GM12878 (cell line): ENCODE measurements around the gene RAB31. TPM values are rescaled to one million over a fixed set of nuclear protein-coding genes. Genes with fewer than 3 reads are reported as not detected.

Experiments used
- ATAC-seq: fragments of 200-7000 bp; cut with Tn5 transposase; 3 replicates; pipeline ENCODE4 v1.9.1; 2020; ENCODE audit warnings: mild to moderate bottlenecking, moderate library complexity
- BruUV-seq: library from RNA; stranded (reverse); fragments of 400-500 nt; replicated peaks from 2 replicates; lab custom pipeline; 2021; lab: Mats Ljungman, UMichigan
- CTCF ChIA-PET: fragments of 300-600 bp; sonication (Branson Sonifier 250); formaldehyde crosslinking; extraction: SDS; loops from one replicate; lab custom pipeline; 2021; ENCODE audit warnings: inconsistent platforms; lab: Yijun Ruan, JAX
- POLR2A ChIA-PET: fragments of 350-600 bp; formaldehyde crosslinking; extraction: SDS; loops from one replicate; lab custom pipeline; 2021; ENCODE audit warnings: inconsistent platforms; lab: Charles Lee
- RAD21 ChIA-PET: fragments of 300-600 bp; sonication (Branson Sonifier 250); formaldehyde crosslinking; loops from one replicate; lab custom pipeline; 2023; ENCODE audit warnings: antibody characterized with exemption; ENCODE audit not compliant: unreplicated experiment; lab: Charles Lee
- SMC1A ChIA-PET: fragments of 300-600 bp; sonication (Branson Sonifier 250); formaldehyde crosslinking; loops from one replicate; lab custom pipeline; 2023; ENCODE audit not compliant: unreplicated experiment, uncharacterized antibody; lab: Charles Lee
- DNase-seq: peaks from one replicate; pipeline ENCODE4 v3.0.0-alpha.2; 2011; ENCODE audit warnings: low read depth, low spot score
- FAIRE-seq: peaks from 3 replicates; lab custom pipeline; 2011; peaks lifted over from hg19 to GRCh38; lab: Jason Lieb, UNC
- H2AFZ ChIP-seq: 2 replicates; pipeline ENCODE4 v1.6.0; 2011; ENCODE audit warnings: low read depth, low read length, control low read depth; ENCODE audit not compliant: control insufficient read depth
- H3K27ac ChIP-seq: 2 replicates; pipeline ENCODE4 v1.5.1; 2011; ENCODE audit warnings: control low read depth; ENCODE audit not compliant: control insufficient read depth, insufficient read depth
- H3K27me3 ChIP-seq, 2 experiments: replicated peaks in 1 of 2; 2 replicates each; pipeline versions ENCODE4 v1.6.0 to v1.6.1; 2011; ENCODE audit warnings: low read length in 1 of 2; ENCODE audit not compliant: control insufficient read depth in 2 of 2, insufficient read depth in 2 of 2
- H3K36me3 ChIP-seq, 2 experiments: 2 replicates each; pipeline ENCODE4 v1.5.1; 2011; ENCODE audit warnings: low read length in 1 of 2; ENCODE audit not compliant: control insufficient read depth in 2 of 2, insufficient read depth in 2 of 2
- H3K4me1 ChIP-seq: 2 replicates; pipeline ENCODE4 v1.6.1; 2011; ENCODE audit warnings: mild to moderate bottlenecking, low read length, moderate library complexity, mixed read lengths; ENCODE audit not compliant: control insufficient read depth, insufficient read depth
- H3K4me2 ChIP-seq: 2 replicates; pipeline ENCODE4 v1.6.0; 2011; ENCODE audit warnings: control low read depth; ENCODE audit not compliant: control insufficient read depth, insufficient read depth
- H3K4me3 ChIP-seq: fragments of 200-600 bp; sonication (generic); 2 replicates; pipeline ENCODE4 v1.5.1; 2016
- H3K79me2 ChIP-seq: 2 replicates; pipeline ENCODE4 v1.6.0; 2011; ENCODE audit warnings: low read length; ENCODE audit not compliant: control insufficient read depth, insufficient read depth
- H3K9ac ChIP-seq: 2 replicates; pipeline ENCODE4 v1.8.0; 2011; ENCODE audit warnings: low read length, control low read depth, mixed read lengths; ENCODE audit not compliant: control insufficient read depth, insufficient read depth
- H3K9me3 ChIP-seq: replicated peaks from 3 replicates; pipeline ENCODE4 v1.5.1; 2011; ENCODE audit warnings: mild to moderate bottlenecking, low read length; ENCODE audit not compliant: control insufficient read depth, insufficient read depth
- H4K20me1 ChIP-seq: 2 replicates; pipeline ENCODE4 v1.6.0; 2011; ENCODE audit not compliant: control insufficient read depth, insufficient read depth
- FOS ChIP-seq: IDR thresholded peaks from 3 replicates; pipeline ENCODE4 v1.6.1; 2011; ENCODE audit warnings: borderline replicate concordance; ENCODE audit not compliant: insufficient read length; ENCODE audit errors: extremely low read depth
- KDM1A ChIP-seq: fragments of 200-600 bp; sonication (generic); IDR thresholded peaks from 2 replicates; pipeline ENCODE4 v1.6.1; 2016; ENCODE audit warnings: borderline replicate concordance
- WGBS: methylation state at CpG from one replicate; pipeline ENCODE4 v1.1.6; 2016; ENCODE audit warnings: low lambda C conversion rate; ENCODE audit not compliant: insufficient replicate concordance, insufficient coverage; ENCODE audit errors: missing lambda C conversion rate; 5-methylcytosine and 5-hydroxymethylcytosine counted together
- in situ Hi-C: fragments of 300-500 bp; cut with MboI; formaldehyde crosslinking; loops from 9 replicates; pipeline ENCODE4 v1.14.3; 2018; ENCODE audit warnings: mixed read lengths
- intact Hi-C: fragments of 100-400 bp; cut with micrococcal nuclease; formaldehyde crosslinking; loops from one replicate; pipeline ENCODE4 v1.14.2; 2022; ENCODE audit not compliant: unreplicated experiment
- polyA plus RNA-seq, 11 experiments: library from polyadenylated mRNA; depleted of rRNA in 4 of 11; unstranded in 6 of 11; stranded (reverse) in 5 of 11; fragments of >200 nt; fragmentation: Nextera tagmentation in 4 of 11; fragmentation: Illumina TruSeq in 1 of 11; extraction: Ambion mirVana in 4 of 11; extraction: Trizol in 1 of 11; gene quantifications; 1 replicate in 1 of 11; 2 replicates in 10 of 11; pipeline versions ENCODE4 v1.2.1 to v1.2.3, GENCODE V29; 2011 to 2016; ENCODE audit warnings: inconsistent platforms in 2 of 11, missing spikeins in 2 of 11, low read depth in 1 of 11
- total RNA-seq, 4 experiments: library from RNA; depleted of rRNA in 3 of 4; stranded (reverse); fragments of >200 nt in 3 of 4; fragmentation: Illumina TruSeq in 1 of 4; extraction: Trizol in 1 of 4; gene quantifications; 2 replicates each; pipeline versions ENCODE4 v1.2.1 to v1.2.3, GENCODE V29; 2013 to 2021
- TF ChIP-seq, protein P1 (sequence below): IDR thresholded peaks from 2 replicates; pipeline ENCODE4 v1.6.1; 2012; ENCODE audit warnings: low read depth, low read length, improper control_type of control experiment

The RAB31 gene
- total and polyA plus RNA-seq, 10 of the 15 experiments (the other 5 are each of a cell fraction or from before 2014, with no cell fraction given), result 0.80 to 23.3 (median 12.2) TPM

- Histone ChIP-seq H3K9me3 (no peaks in the 10 kb centered on the region), H3K27me3 (peaks cover 2 to 10% of the 10 kb centered on the region in 2 experiments), H2AFZ (no peak overlapping the region), H3K36me3 (no peaks in the 10 kb centered on the region), H3K4me2 (no peak overlapping the region), H3K9ac (no peak overlapping the region), H3K4me3 (no peak overlapping the region), H3K27ac (no peak overlapping the region), H3K4me1 (peaks cover 49% of the 10 kb centered on the region), H4K20me1 (no peaks in the 10 kb centered on the region), H3K79me2 (peaks cover 4% of the 10 kb centered on the region)
- intact Hi-C loops, result loop anchor here (10.0 kb wide), 1 partner anchor 92 kb away; the partner anchor contains the start of gene PPP4R1
- ATAC-seq (no peak), DNase-seq (no peak), FAIRE-seq (no peak)
- CTCF ChIA-PET, result no interaction called here
- RAD21 ChIA-PET, result no interaction called here
- TF ChIP-seq KDM1A (no peak), FOS (no peak)
- TF ChIP-seq, protein P1, sequence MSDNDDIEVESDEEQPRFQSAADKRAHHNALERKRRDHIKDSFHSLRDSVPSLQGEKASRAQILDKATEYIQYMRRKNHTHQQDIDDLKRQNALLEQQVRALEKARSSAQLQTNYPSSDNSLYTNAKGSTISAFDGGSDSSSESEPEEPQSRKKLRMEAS, result no peak
- SMC1A ChIA-PET, result interaction anchor here (0.6 kb wide), 1 partner anchor 117 kb away, joined by 3 read pairs; no protein-coding TSS in a partner anchor
- 92% methylated on average over 12 of the region's 12 CpGs for WGBS
- POLR2A ChIA-PET, result interaction anchor here (0.5 kb wide), 1 partner anchor 94 kb away, joined by 3 read pairs; no protein-coding TSS in a partner anchor
- in situ Hi-C loops, result no loop called here
- no TSS peak for BruUV-seq
These were observed 1.8 kb upstream of the RAB31 start for GRCh38 chr18:9706081-9706935.
